ENCODE results near the gene WWOX.
"Not testable (repeated sequence)": the region's sequence is repeated elsewhere in the genome, so short reads cannot be mapped to it uniquely, and the experiment has no call there.

The WWOX gene

GRCh38 chr16:78506367-78507193, 407.1 kb downstream of the WWOX start:
- no peak for DNase-seq

GRCh38 chr16:78507576-78507975, 408.1 kb downstream of the WWOX start:
- DNase-seq, result no peak

- no peak for DNase-seq
Measured at GRCh38 chr16:78509965-78510364, 410.5 kb downstream of the WWOX start.

GRCh38 chr16:78510496-78510895, 411.0 kb downstream of the WWOX start:
- no peak for DNase-seq

GRCh38 chr16:78513838-78514237, 414.4 kb downstream of the WWOX start:
- no peak for DNase-seq

- not testable (repeated sequence) for DNase-seq
Measured at GRCh38 chr16:78514888-78515287, 415.4 kb downstream of the WWOX start.

- DNase-seq, result no peak
Measured at GRCh38 chr16:78515421-78515820, 416.0 kb downstream of the WWOX start.

GRCh38 chr16:78516006-78516736, 416.7 kb downstream of the WWOX start:
- no peak for DNase-seq

GRCh38 chr16:78519896-78520295, 420.4 kb downstream of the WWOX start:
- no peak for DNase-seq

GRCh38 chr16:78520470-78520869, 421.0 kb downstream of the WWOX start:
- no peak for DNase-seq

GRCh38 chr16:78522327-78522726, 422.9 kb downstream of the WWOX start:
- no peak for DNase-seq

- no peak for DNase-seq
Measured at GRCh38 chr16:78523212-78523985, 423.9 kb downstream of the WWOX start.

GRCh38 chr16:78524066-78524595, 424.7 kb downstream of the WWOX start:
- no peak for DNase-seq

GRCh38 chr16:78528265-78528664, 428.8 kb downstream of the WWOX start:
- DNase-seq, result no peak

- DNase-seq, result no peak
Measured at GRCh38 chr16:78529881-78530280, 430.4 kb downstream of the WWOX start.

GRCh38 chr16:78530283-78530682, 430.8 kb downstream of the WWOX start:
- DNase-seq, result no peak

- no peak for DNase-seq
Measured at GRCh38 chr16:78535098-78535497, 435.6 kb downstream of the WWOX start.

GRCh38 chr16:78537511-78537910, 438.1 kb downstream of the WWOX start:
- no peak for DNase-seq

GRCh38 chr16:78538292-78538691, 438.8 kb downstream of the WWOX start:
- DNase-seq, result no peak

GRCh38 chr16:78538919-78539318, 439.5 kb downstream of the WWOX start:
- DNase-seq, result no peak

- no peak for DNase-seq
Measured at GRCh38 chr16:78542419-78542818, 443.0 kb downstream of the WWOX start.

GRCh38 chr16:78543023-78543422, 443.6 kb downstream of the WWOX start:
- DNase-seq, result no peak

- no peak for DNase-seq
Measured at GRCh38 chr16:78549366-78549765, 449.9 kb downstream of the WWOX start.
